Measurements from ENCODE around the gene ABCB8. TPM values are rescaled to one million over a fixed set of nuclear protein-coding genes. Genes with fewer than 3 reads are reported as not detected.

Gene ABCB8
- total RNA-seq, 4 donors from 2014 or later: 21.0 to 49.0 (median 31.6) TPM

DNA sequence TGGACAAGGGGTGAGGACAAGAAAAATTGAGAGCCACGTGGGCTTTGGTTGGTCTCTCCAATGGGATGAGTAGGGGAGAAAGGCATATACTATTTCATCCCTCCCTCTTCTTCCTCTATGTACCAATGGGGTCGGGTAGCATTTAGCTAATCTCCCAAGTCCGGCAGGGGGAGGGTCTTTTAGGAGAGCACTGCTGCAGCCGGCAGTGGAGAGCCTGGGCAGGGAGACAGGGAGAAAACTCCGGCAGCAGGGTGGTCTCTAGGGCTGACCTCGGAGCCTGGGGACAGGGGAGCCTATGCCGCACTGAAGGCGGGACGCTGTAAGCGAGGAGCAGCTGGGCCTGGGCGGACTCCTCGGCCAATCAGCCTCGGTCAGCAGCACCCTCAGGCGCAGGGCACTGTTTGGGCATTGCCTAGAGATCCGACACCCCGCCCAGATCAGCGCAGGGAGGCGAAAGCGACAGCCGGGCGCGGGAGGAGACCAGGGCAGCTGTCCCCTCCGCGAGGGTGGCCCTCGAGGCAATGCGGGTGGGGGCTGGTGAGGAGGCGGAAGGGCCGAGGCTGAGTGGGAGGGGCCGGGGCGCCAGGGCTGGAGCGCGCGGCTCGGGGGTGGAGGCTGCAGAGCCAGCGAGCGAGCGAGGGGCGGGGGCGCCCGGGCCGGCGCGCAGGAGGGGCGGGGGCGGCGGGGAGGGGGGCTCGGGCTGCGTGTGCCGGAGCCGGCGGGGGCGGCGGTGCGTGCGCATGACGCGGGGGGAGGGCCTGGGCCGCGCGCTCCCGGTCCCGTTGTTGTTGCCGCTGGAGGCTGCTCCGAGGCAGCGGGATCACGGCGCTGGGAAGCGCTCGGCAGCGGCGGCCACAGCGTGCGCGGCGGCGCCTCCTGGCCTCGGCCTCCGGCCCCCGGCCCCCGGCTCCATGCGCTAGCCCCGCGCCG, 57.7 kb downstream of the ABCB8 start, which contains the start of gene AGAP3:
TSS of gene AGAP3 (plus strand) at position 785 of the 930 bp plus-strand sequence. CDS start 267 bp downstream, outside the sequence.
- TF ChIP-seq EP300 (IDR thresholded peaks at IDR 0.05) (peak in 1 of 2 donors; percentile 90), POLR2A (IDR thresholded peaks at IDR 0.05) (peak; percentile 66 to 73)
- TF ChIP-seq, protein P1, sequence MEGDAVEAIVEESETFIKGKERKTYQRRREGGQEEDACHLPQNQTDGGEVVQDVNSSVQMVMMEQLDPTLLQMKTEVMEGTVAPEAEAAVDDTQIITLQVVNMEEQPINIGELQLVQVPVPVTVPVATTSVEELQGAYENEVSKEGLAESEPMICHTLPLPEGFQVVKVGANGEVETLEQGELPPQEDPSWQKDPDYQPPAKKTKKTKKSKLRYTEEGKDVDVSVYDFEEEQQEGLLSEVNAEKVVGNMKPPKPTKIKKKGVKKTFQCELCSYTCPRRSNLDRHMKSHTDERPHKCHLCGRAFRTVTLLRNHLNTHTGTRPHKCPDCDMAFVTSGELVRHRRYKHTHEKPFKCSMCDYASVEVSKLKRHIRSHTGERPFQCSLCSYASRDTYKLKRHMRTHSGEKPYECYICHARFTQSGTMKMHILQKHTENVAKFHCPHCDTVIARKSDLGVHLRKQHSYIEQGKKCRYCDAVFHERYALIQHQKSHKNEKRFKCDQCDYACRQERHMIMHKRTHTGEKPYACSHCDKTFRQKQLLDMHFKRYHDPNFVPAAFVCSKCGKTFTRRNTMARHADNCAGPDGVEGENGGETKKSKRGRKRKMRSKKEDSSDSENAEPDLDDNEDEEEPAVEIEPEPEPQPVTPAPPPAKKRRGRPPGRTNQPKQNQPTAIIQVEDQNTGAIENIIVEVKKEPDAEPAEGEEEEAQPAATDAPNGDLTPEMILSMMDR (IDR thresholded peaks at IDR 0.05): peak in 1 of 5 experiments; percentile 20
- H3K4me1 ChIP-seq: peaks cover 0 to 75% (median 54%) of the 10 kb centered on the region in 4 donors
- DNase-seq (ENCODE audit: low spot score in 2 of 2): peak; percentile 73 to 77

DNA sequence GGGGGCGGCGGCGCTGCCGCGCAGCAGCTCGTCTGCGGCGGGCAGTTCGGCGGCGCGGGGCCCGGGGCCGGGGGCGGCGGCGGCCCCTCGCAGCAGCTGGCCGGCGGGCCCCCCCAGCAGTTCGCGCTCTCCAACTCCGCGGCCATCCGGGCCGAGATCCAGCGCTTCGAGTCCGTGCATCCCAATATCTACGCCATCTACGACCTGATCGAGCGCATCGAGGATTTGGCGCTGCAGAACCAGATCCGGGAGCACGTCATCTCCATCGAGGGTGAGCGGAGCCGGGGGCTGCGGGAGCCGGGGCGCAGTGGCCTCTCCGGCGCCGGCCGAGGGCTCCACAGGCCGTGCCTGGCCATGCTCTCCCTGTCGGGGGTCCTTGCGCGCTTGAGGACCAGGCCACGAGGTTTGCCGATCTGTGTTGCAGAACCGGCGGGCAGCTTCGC, 58.6 kb downstream of the ABCB8 start:
- H3K4me1 ChIP-seq: peaks cover 0 to 75% (median 47%) of the 10 kb centered on the region in 4 donors
- WGBS, 2 donors: 0% methylated on average over 14 of the region's 56 CpGs; no CpG with 5 or more reads in 1 of the 2 donors
- H3K9me3 ChIP-seq: no peaks in the 10 kb centered on the region
- H3K36me3 ChIP-seq: no peaks in the 10 kb centered on the region
- H3K27ac ChIP-seq: peak overlapping the region; percentile 81 to 92 (median 86)
- no peak for DNase-seq (ENCODE audit: low spot score in 2 of 2)
- H3K4me3 ChIP-seq: peak overlapping the region; percentile 63 to 93 (median 68)
- no peaks in the 10 kb centered on the region for H3K27me3 ChIP-seq
- no peak for TF ChIP-seq EP300 (IDR thresholded peaks at IDR 0.05)
- no peak for TF ChIP-seq POLR2A (IDR thresholded peaks at IDR 0.05)
- TF ChIP-seq, protein P1 (IDR thresholded peaks at IDR 0.05): no peak

More for the DNA sequence above, 57.7 kb downstream of the ABCB8 start, which contains the start of gene AGAP3:
- 0 to 1% methylated on average over 22 to 37 of the region's 84 CpGs for WGBS, 2 donors
- Histone ChIP-seq H3K36me3 (no peaks in the 10 kb centered on the region), H3K9me3 (no peaks in the 10 kb centered on the region), H3K27ac (peak within 1 kb of the TSS; percentile 81 to 93 (median 86)), H3K4me3 (peak within 1 kb of the TSS; percentile 63 to 93 (median 68)), H3K27me3 (no peaks in the 10 kb centered on the region)

DNA sequence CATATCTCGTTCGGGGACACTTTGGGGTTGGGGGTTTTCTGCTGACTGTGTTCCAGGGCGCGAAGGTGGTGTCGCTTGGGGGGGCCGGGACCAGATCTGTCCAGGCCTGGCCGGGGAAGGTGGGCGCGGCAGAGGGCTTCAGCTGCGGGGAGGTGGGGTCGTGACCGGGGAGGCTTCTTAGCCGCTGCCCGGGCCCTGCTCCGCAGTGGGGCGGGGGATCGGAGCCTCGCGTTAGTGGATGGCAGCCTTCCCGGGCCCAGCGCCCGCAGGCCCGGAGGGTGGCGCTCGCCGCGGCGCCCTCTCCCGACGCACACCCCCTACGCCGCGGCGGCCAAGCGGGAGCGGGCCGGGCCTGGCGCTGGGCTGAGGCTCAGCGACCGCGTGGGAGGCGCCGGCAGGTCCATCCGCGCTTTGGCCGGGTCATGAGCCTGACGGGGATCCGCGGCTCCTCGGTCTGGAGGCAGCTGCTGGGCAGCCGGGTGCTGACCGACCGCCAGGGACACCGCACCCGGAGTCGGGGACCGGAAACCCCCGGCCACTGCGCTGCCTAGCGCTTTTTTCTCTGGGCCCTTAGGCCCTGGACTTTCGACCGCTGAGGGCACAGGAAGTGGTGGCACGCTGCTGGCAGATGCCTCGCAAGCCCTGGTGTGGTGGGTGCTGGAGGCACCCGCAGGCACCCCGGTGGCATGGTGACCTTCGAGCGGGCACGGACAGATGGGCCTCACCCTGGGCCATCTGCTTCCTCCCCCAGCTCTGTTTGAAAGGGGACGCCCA, 59.2 kb downstream of the ABCB8 start:
- Histone ChIP-seq H3K27ac (peak overlapping the region; percentile 81 to 92 (median 86)), H3K4me1 (peaks cover 0 to 75% (median 41%) of the 10 kb centered on the region in 4 donors), H3K9me3 (no peaks in the 10 kb centered on the region), H3K36me3 (no peaks in the 10 kb centered on the region), H3K4me3 (peak overlapping the region; percentile 63 to 93 (median 68)), H3K27me3 (no peaks in the 10 kb centered on the region)
- WGBS, 2 donors: 4 to 7% methylated on average over 3 to 40 of the region's 70 CpGs
- no peak for TF ChIP-seq POLR2A (IDR thresholded peaks at IDR 0.05)
- peak in 1 of 2 donors; percentile 23 for TF ChIP-seq EP300 (IDR thresholded peaks at IDR 0.05)
- TF ChIP-seq, protein P1 (IDR thresholded peaks at IDR 0.05): peak; percentile 17 to 50 (median 45)
- peak in 1 of 2 donors; percentile 26 for DNase-seq (ENCODE audit: low spot score in 2 of 2)

DNA sequence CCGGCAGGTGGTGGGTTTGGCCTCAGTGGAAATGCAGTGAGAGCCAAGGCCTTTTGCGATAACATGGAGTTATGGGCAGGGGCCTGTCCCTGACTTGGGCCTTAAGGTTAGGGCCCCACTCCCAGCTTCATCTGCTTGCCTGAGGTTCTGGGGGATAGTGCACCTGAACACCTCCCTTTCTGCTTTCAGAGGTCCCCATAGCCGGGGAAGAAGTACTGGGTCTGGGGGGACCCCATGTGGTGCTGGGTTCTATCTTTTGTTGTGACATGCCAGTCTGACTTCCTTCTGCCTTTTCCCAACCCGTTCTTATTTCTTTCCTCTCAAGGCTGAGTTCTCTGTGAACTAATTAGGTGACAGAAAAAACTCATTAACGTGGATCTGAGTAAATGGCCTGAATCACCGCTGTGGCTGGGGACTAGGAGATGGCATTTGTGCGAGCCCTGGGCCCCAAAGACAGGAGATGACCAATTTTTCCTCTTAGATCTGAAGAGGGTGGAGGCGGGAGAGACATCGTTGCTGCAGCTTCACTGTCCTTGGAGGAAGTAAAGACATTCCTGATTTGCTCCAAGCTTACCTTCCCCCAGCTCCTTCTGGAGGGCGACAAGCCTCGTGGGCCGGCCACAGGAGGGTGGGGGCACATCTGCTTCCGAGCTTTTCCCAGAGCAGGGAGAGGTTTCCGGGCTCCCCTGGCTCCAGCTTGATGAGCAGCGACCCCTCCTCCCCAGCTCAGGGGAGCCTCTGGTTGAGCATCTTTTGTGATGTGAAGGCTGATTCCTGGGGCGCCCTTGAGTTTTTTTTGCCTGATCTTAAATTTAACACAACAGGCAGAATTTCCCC, 60.0 kb downstream of the ABCB8 start:
- Histone ChIP-seq H3K4me3 (peak overlapping the region; percentile 63 to 93 (median 68)), H3K27ac (peak overlapping the region; percentile 81 to 92 (median 86)), H3K4me1 (peaks cover 0 to 76% (median 37%) of the 10 kb centered on the region in 4 donors), H3K9me3 (no peaks in the 10 kb centered on the region), H3K36me3 (no peaks in the 10 kb centered on the region), H3K27me3 (no peaks in the 10 kb centered on the region)
- 33 to 52% methylated on average over 15 of the region's 16 CpGs for WGBS, 2 donors
- TF ChIP-seq EP300 (IDR thresholded peaks at IDR 0.05) (no peak), POLR2A (IDR thresholded peaks at IDR 0.05) (no peak)
- TF ChIP-seq, protein P1 (IDR thresholded peaks at IDR 0.05): no peak
- DNase-seq (ENCODE audit: low spot score in 2 of 2): no peak

All from tibial nerve (tissue), 4 donors.